ENCODE results near the gene GNB1. TPM values are rescaled to one million over a fixed set of nuclear protein-coding genes. Genes with fewer than 3 reads are reported as not detected.

Gene GNB1
- total and polyA plus RNA-seq, 4 donors, result 114 to 338 (median 191) TPM

- Histone ChIP-seq H3K4me3 (no peak overlapping the region), H3K4me1 (ENCODE audit: control insufficient read depth in 5 of 5, insufficient read depth in 5 of 5, low read length in 5 of 5) (peaks cover 0 to 2% (median 0%) of the 10 kb centered on the region in 5 donors), H3K9me3 (ENCODE audit: control insufficient read depth in 4 of 4, insufficient read depth in 3 of 4, low read length in 3 of 4) (no peaks in the 10 kb centered on the region), H3K27me3 (ENCODE audit: control insufficient read depth in 3 of 3, insufficient read depth in 3 of 3, low read length in 2 of 3) (no peaks in the 10 kb centered on the region), H3K36me3 (ENCODE audit: control insufficient read depth in 4 of 4, insufficient read depth in 4 of 4, low read length in 4 of 4) (no peaks in the 10 kb centered on the region), H3K9ac (ENCODE audit: insufficient read depth in 1 of 2, low read length in 2 of 2) (no peak overlapping the region), H3K27ac (ENCODE audit: low read depth in 1 of 2, low read length in 1 of 2) (no peak overlapping the region)
- WGBS, 2 donors, result 85 to 91% methylated on average over 24 of the region's 24 CpGs
- DNase-seq, result peak in 1 of 3 donors; percentile 11
- TF ChIP-seq, protein P1, sequence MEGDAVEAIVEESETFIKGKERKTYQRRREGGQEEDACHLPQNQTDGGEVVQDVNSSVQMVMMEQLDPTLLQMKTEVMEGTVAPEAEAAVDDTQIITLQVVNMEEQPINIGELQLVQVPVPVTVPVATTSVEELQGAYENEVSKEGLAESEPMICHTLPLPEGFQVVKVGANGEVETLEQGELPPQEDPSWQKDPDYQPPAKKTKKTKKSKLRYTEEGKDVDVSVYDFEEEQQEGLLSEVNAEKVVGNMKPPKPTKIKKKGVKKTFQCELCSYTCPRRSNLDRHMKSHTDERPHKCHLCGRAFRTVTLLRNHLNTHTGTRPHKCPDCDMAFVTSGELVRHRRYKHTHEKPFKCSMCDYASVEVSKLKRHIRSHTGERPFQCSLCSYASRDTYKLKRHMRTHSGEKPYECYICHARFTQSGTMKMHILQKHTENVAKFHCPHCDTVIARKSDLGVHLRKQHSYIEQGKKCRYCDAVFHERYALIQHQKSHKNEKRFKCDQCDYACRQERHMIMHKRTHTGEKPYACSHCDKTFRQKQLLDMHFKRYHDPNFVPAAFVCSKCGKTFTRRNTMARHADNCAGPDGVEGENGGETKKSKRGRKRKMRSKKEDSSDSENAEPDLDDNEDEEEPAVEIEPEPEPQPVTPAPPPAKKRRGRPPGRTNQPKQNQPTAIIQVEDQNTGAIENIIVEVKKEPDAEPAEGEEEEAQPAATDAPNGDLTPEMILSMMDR (IDR thresholded peaks at IDR 0.05; ENCODE audit: control extremely low read depth, extremely low read depth), result no peak
- no peak for ATAC-seq (ENCODE audit: insufficient read depth, low FRiP score)
These were observed 47.9 kb upstream of the GNB1 start for GRCh38 chr1:1938613-1939295.

DNA sequence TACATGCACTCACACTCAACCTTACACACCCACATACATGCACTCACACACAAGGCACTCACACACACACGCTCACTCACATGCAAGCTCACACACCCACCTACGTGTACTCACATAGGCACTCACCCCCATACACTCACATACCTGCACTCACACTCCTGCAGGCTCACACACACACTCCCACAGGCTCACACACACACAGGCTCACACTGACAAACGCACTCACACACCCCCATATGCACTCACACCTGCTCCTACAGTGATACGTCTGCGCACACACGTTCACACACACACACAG, 47.3 kb upstream of the GNB1 start:
- TF ChIP-seq, protein P1 (IDR thresholded peaks at IDR 0.05; ENCODE audit: control extremely low read depth, extremely low read depth), result no peak
- no peak overlapping the region for H3K27ac ChIP-seq (ENCODE audit: low read depth in 1 of 2, low read length in 1 of 2)
- H3K9me3 ChIP-seq (ENCODE audit: control insufficient read depth in 4 of 4, insufficient read depth in 3 of 4, low read length in 3 of 4), result no peaks in the 10 kb centered on the region
- H3K36me3 ChIP-seq (ENCODE audit: control insufficient read depth in 4 of 4, insufficient read depth in 4 of 4, low read length in 4 of 4), result no peaks in the 10 kb centered on the region
- H3K9ac ChIP-seq (ENCODE audit: insufficient read depth in 1 of 2, low read length in 2 of 2), result no peak overlapping the region
- no peak overlapping the region for H3K4me3 ChIP-seq
- no peaks in the 10 kb centered on the region for H3K4me1 ChIP-seq (ENCODE audit: control insufficient read depth in 5 of 5, insufficient read depth in 5 of 5, low read length in 5 of 5)
- DNase-seq (no peak), ATAC-seq (ENCODE audit: insufficient read depth, low FRiP score) (no peak)
- H3K27me3 ChIP-seq (ENCODE audit: control insufficient read depth in 3 of 3, insufficient read depth in 3 of 3, low read length in 2 of 3), result no peaks in the 10 kb centered on the region
- WGBS, 2 donors, result 74 to 76% methylated on average over 6 of the region's 6 CpGs

DNA sequence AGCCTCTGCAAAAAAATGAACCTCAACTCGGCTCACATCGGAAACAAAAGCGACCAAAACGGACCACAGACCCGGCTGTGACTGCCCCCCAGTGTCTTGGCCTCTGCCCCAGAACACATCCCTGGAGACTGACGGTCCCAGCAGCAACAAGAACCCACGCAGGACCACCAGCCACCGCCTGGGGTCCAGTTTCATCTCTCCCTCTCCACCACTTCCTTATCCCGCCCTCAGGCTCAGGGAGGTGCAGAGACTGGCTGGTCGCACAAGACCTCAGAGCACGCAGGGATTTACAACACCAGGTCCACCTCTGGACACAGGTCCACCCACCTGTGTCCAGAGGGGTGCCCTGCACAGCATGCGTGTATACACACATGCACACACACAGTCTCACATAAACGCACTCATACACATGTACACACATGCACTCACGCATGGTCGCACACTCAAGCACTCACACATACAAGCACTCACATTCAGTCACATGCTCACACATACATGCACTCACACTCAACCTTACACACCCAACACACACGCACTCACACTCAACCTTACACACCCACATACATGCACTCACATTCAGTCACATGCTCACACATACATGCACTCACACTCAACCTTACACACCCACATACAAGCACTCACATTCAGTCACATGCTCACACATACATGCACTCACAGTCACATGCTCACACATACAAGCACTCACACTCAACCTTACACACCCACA, 46.8 kb upstream of the GNB1 start:
- Histone ChIP-seq H3K4me3 (no peak overlapping the region), H3K9me3 (ENCODE audit: control insufficient read depth in 4 of 4, insufficient read depth in 3 of 4, low read length in 3 of 4) (no peaks in the 10 kb centered on the region), H3K27ac (ENCODE audit: low read depth in 1 of 2, low read length in 1 of 2) (no peak overlapping the region), H3K4me1 (ENCODE audit: control insufficient read depth in 5 of 5, insufficient read depth in 5 of 5, low read length in 5 of 5) (no peaks in the 10 kb centered on the region), H3K9ac (ENCODE audit: insufficient read depth in 1 of 2, low read length in 2 of 2) (no peak overlapping the region), H3K36me3 (ENCODE audit: control insufficient read depth in 4 of 4, insufficient read depth in 4 of 4, low read length in 4 of 4) (no peaks in the 10 kb centered on the region), H3K27me3 (ENCODE audit: control insufficient read depth in 3 of 3, insufficient read depth in 3 of 3, low read length in 2 of 3) (no peaks in the 10 kb centered on the region)
- no peak for ATAC-seq (ENCODE audit: insufficient read depth, low FRiP score)
- TF ChIP-seq, protein P1 (IDR thresholded peaks at IDR 0.05; ENCODE audit: control extremely low read depth, extremely low read depth), result no peak
- WGBS, 2 donors, result 76 to 84% methylated on average over 16 of the region's 16 CpGs
- peak in 1 of 3 donors; percentile 8 for DNase-seq

Data from lung (tissue), 12 donors.